CD4-positive, alpha-beta T cell treated with Interleukin-6 at 100 ng/mL for 8 hours (primary cell): ENCODE results near the gene OCA2.

Experiments used
- DNase-seq: peaks from one replicate; pipeline ENCODE4 v3.0.0-alpha.2; 2020; ENCODE audit warnings: mixed read lengths, low spot score

OCA2 gene

DNA sequence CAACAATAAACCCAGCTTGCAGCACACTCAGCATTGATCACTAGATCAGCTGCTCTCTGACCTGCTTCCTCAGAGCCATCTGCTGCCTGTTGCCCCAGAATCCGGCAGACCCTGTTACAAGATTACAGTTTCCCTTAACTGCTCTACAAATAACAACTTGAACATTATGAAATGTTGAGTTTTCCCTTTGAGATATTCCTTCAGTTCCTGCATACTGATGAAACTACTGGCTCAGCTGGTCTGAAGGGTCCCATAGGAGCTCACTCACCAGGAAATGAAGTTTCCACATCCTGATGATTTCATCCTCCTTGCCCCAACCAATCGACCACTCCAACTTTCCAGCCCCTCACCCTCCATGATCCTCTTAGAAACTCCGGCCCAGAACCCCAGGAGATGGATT lies 281.9 kb downstream of the OCA2 start:
- DNase-seq = no peak

- no peak for DNase-seq
Measured at GRCh38 chr15:27816790-27817189, 282.3 kb downstream of the OCA2 start.

GRCh38 chr15:27815035-27815434 lies 284.1 kb downstream of the OCA2 start:
- DNase-seq = no peak

GRCh38 chr15:27813139-27813538 lies 286.0 kb downstream of the OCA2 start:
- no peak for DNase-seq

DNA sequence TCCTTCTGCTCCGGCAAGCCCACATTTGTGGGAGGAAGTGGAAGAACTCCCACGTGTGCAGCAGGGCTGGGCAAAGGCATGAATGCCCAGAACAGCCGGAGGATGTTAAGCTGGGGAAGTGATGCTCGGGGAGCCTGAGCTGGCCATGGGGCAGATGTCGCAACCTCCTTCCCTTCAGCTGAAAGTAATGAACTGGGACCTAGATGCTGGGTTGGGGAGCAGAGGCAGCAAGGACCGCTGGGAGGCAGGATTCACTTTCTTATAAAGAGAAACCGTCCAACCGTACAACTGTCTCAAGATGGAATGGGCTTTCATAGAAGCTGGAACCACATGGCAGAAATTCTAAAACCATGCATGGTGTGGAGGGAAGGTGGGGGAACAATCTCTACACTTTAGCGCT lies 290.9 kb downstream of the OCA2 start:
- DNase-seq = no peak

GRCh38 chr15:27807335-27807734 lies 291.8 kb downstream of the OCA2 start:
- no peak for DNase-seq

DNA sequence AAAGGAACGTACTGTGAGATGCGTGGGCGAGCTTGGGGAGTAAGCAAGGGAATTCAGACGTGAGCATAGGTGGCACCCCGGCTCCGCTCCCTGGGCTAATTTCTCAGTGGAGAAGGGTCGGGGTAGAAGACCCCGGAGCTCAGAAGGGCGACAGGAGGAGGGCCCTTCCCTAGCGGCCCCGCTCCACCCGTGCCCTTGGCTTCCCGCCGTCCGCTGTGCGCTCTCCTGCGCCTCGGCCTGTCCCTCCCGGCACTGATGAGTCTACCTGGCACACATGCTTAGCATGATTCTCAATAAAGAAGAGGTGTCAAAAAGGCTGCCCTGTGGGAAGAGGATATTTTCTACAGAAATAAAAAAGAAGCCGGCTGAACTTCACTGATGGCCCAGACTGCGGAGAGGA lies 292.7 kb downstream of the OCA2 start:
- no peak for DNase-seq

- no peak for DNase-seq
Measured at GRCh38 chr15:27805261-27806220, 293.6 kb downstream of the OCA2 start.

GRCh38 chr15:27804569-27805260 lies 294.4 kb downstream of the OCA2 start:
- DNase-seq = no peak

DNA sequence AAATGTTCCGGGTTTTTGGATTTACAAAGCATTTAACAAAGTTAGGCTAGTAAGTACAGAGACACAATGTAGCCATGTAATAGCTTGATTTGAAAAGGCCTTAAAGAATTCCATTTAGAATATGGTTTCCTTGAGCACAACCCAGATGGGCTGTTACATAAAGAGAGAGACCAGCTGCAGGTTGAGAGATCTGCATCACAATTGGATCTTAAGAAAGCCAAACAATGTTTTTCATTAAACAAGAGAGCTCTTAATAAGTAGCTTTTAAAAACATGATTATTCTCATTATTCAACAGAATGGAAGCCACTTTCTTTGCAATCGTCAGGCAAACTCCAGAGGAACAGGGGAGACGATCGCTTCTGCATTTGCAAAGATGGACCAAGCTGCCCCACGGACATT lies 300.3 kb downstream of the OCA2 start:
- no peak for DNase-seq

DNA sequence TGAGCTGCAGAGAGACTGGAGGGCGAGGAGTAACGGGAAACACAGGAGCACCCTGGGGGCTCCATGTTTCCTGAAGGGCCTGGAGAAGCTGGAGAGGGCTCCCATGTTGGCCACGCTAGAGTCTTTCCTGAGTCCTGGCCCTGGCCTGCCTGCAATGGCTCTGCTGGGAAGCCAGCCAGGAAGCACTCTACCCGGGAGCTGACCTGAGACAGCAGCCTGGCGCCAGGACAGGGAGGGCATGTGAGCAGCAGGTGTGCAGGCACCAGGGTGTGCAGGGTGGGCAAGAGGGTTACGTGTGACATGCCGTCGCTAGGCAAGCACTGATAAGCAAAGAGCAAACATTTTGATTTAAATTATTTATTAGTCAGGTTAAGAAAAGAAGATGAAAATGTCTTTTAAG lies 301.4 kb downstream of the OCA2 start:
- DNase-seq = no peak

- DNase-seq = no peak
Measured at GRCh38 chr15:27796405-27797320, 302.5 kb downstream of the OCA2 start.

DNA sequence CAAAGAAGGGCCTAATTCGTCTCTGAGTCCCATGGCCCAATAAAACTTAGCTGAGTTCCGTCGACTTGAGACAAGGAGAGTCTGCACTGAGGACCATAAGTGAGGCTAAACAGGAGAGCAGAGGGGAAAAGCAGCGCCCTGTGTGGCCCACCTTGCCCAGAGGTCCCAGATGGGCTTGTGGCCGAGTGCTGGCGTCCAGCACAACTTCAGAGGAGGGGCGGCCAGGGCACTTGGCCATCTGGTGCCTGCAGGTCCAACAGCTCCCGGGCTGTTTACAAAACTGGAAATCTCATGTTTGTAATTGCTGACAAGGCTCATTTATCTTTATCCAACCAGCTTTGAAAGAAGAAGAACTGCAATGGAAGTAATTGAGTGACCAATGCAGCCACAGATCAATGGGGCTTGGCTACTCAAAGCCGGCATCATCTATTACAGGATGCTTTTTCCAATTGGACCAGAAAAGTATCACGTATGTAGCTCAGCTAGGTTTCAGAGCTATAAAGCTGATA lies 306.3 kb downstream of the OCA2 start:
- DNase-seq = no peak

GRCh38 chr15:27790270-27790669 lies 308.8 kb downstream of the OCA2 start:
- no peak for DNase-seq

DNA sequence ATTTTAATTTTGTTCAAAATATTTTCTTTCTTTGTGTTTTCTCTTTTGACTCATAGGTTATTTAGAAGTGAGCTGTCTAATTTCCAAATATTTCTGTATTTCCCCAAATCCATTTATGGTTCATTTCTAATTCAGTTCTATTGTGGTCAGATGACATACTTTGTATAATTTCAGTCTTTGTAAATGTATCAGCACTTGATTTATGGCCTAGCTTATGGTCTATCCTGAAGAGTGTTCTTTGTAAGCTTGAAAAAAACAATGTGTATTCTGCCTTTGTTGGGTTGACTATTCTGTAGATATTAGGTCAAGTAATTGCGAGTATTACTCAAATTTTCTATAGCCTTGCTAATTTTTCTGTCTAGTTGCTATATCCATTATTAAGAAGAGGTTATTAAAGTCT lies 311.2 kb downstream of the OCA2 start:
- DNase-seq = no peak

GRCh38 chr15:27784107-27784506 lies 315.0 kb downstream of the OCA2 start:
- DNase-seq = no peak

GRCh38 chr15:27783678-27784077 lies 315.4 kb downstream of the OCA2 start:
- no peak for DNase-seq

DNA sequence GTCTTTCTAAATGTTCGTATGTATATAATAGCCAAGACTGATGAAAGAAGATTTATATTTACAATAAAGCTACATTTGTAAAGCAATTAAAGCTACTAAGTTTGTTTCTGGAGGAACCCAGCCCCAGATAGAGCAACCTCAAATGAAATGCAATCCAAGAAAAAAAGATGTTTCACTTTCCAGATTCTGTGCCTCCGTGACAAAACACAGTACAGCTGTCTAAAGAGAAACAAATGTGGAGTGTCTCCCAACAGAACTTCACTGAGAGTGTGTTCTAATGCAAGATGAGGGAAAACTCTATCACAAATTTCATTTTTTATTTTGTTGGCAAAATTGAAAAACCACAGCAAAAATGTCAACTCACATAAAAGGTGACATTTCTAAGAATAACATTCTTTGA lies 317.0 kb downstream of the OCA2 start:
- DNase-seq = no peak

DNA sequence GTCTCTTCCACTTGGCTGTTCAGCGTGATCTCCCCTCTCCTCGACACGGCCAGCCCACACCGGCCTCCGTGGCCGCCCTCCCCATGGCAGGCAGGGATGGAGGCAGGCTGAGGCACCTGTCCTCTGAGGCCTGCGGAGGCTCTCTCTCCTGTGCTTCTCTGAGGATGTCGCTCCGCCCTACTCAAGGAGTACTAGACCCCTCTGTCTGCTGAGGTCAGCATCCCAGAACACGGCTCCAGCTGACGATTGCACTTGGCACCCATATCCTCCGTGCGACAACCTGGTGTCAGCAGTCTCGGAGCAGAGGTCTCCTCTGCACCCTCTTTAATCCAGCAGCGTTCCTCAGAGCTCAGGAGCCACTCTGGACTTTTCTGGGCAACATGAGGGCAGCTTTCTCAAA lies 322.6 kb downstream of the OCA2 start:
- no peak for DNase-seq

- no peak for DNase-seq
Measured at GRCh38 chr15:27774638-27775037, 324.5 kb downstream of the OCA2 start.

DNA sequence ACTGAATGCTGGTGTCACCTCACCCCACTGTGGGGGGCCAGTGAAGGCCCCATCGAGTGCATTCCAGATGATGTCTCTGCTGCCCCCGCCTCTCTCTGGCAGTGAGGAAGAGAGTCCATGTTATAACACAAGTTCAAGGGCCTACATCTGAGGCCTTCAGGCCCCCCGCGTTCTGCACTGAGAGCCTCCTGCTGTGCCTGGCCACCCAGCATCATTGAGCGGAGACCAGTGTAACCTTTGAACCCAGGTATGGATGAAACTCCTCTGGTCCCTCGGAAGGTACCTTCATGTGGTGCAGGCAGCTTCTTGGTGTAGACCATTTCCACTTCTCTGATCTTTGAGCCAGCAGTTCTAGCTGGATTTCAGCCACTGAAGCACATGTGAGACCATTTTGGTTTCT lies 324.9 kb downstream of the OCA2 start:
- no peak for DNase-seq

DNA sequence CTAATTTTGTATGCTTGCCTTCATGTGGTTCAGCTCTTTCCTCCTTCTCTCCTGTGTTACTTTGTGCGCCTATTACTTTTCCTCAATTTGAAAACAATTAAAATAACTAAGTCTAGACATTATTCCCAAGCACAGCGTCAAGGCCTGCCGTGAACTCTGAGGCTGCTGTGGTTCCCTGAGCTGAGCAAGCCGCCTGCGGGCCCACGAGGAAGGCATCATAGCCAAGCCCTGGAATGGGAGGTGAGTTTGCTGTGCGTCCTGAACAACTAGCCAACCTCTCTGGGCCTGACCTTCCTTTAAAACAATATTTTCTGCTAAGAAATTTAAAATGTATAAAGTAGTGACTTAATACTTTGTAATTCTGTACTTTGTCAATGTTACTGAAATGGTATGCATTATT lies 327.2 kb downstream of the OCA2 start:
- no peak for DNase-seq
